Activated T-helper 17 cell treated with anti-CD3 and anti-CD28 coated beads, Interleukin-2, amount 50 U/mL, for 72 hours (primary cell): ENCODE measurements around the gene GABBR1. TPM values are rescaled to one million over a fixed set of nuclear protein-coding genes. Genes with fewer than 3 reads are reported as not detected.

Experiments
- ATAC-seq: fragments of 150-1000 bp; cut with Tn5 transposase; replicated peaks from 2 replicates; pipeline ENCODE4 v1.10.0; 2021; ENCODE audit warnings: mild to moderate bottlenecking, moderate library complexity
- H3K27ac Mint-ChIP-seq: one replicate; pipeline ENCODE4 v1.8.0; 2022; ENCODE audit warnings: mixed read lengths
- H3K27me3 Mint-ChIP-seq: one replicate; pipeline ENCODE4 v1.8.0; 2022; ENCODE audit warnings: mixed read lengths
- H3K36me3 Mint-ChIP-seq: one replicate; pipeline ENCODE4 v1.8.0; 2022; ENCODE audit warnings: low read depth, mild to moderate bottlenecking, mixed read lengths
- H3K4me1 Mint-ChIP-seq: one replicate; pipeline ENCODE4 v1.8.0; 2022; ENCODE audit warnings: mixed read lengths
- H3K4me3 Mint-ChIP-seq: one replicate; pipeline ENCODE4 v1.8.0; 2022; ENCODE audit warnings: mild to moderate bottlenecking, mixed read lengths
- H3K9me3 Mint-ChIP-seq: one replicate; pipeline ENCODE4 v1.8.0; 2022; ENCODE audit warnings: mixed read lengths
- total RNA-seq, 2 donors: library from RNA; stranded (reverse); gene quantifications; one replicate each; pipeline ENCODE4 v1.2.3, GENCODE V29; 2022

Gene GABBR1
- total RNA-seq, 2 donors from 2014 or later, result 19.3 to 46.1 TPM

DNA sequence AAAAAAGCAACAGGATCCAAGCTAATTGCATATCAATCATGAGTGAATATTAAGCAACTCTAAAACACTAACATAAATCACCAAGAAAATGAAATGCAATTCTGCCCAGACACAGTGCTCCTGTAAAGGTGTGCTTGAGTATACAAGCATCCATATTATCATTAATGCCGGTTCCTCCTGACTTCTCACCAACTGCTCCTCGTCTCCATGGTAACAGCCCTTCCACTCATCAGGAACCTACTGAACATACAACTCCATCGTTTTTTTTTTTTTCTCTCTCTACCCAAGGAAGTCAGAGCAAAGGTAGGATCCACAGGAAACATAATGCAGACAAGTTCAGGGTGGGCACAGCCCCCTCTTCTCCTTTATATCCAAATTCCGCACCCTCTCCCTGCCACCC is 12.4 kb downstream of the GABBR1 start:
- H3K4me3 Mint-ChIP-seq, result no peak overlapping the region
- H3K36me3 Mint-ChIP-seq, result peaks cover 74% of the 10 kb centered on the region
- H3K4me1 Mint-ChIP-seq, result peaks cover 4% of the 10 kb centered on the region
- no peak for ATAC-seq
- no peaks in the 10 kb centered on the region for H3K9me3 Mint-ChIP-seq
- no peaks in the 10 kb centered on the region for H3K27me3 Mint-ChIP-seq
- peak overlapping the region; percentile 48 for H3K27ac Mint-ChIP-seq

GRCh38 chr6:29619578-29620160 is 13.3 kb downstream of the GABBR1 start:
- Mint-ChIP-seq H3K27ac (peak overlapping the region; percentile 36), H3K36me3 (peaks cover 77% of the 10 kb centered on the region), H3K4me1 (no peaks in the 10 kb centered on the region), H3K27me3 (no peaks in the 10 kb centered on the region), H3K9me3 (no peaks in the 10 kb centered on the region), H3K4me3 (no peak overlapping the region)
- no peak for ATAC-seq

GRCh38 chr6:29617782-29618554 is 15.0 kb downstream of the GABBR1 start:
- Mint-ChIP-seq H3K27ac (no peak overlapping the region), H3K4me3 (no peak overlapping the region), H3K36me3 (peaks cover 83% of the 10 kb centered on the region), H3K4me1 (no peaks in the 10 kb centered on the region), H3K9me3 (no peaks in the 10 kb centered on the region), H3K27me3 (no peaks in the 10 kb centered on the region)
- no peak for ATAC-seq

DNA sequence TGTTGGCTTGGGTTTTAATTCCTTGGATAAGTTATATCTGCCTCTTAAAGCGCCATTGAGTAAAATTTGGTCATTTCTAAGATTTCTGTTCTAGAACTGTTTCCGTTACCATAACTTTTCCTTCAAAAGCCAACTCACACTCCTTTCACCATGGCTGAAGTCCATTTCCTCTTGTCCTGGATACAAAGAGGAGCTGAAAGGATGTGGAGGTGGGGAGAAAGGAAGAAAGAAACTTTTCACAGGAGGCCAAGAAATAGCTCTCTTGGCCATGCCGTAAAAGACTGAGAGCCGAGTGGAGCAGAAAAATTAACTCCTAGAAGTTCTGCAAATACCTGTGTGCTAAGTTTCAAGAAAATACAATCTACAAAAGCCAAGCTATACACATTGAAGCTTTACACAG is 21.6 kb downstream of the GABBR1 start:
- peaks cover 80% of the 10 kb centered on the region for H3K36me3 Mint-ChIP-seq
- no peaks in the 10 kb centered on the region for H3K27me3 Mint-ChIP-seq
- no peak overlapping the region for H3K27ac Mint-ChIP-seq
- H3K4me1 Mint-ChIP-seq, result no peaks in the 10 kb centered on the region
- no peaks in the 10 kb centered on the region for H3K9me3 Mint-ChIP-seq
- no peak overlapping the region for H3K4me3 Mint-ChIP-seq
- ATAC-seq, result no peak

DNA sequence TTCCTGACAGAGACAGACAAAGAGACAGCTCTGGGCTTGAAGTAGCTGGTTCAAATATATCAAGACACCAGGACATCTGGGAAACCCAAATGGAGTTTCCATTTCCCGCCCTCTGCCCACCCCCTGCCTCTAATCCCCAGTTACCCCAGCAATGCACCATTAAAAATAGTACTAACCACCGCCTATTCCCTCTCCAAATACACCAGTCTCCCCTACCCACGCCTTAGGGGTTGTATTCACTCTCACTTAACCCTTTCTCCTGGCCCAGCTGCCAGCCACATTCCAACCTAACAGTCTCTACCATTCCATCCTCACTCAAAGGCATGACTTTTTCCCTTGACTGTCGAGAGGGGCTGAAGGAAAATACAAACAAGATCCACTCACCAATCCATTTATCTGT is 22.4 kb downstream of the GABBR1 start:
- Mint-ChIP-seq H3K27ac (no peak overlapping the region), H3K36me3 (peaks cover 86% of the 10 kb centered on the region), H3K4me1 (no peaks in the 10 kb centered on the region), H3K9me3 (no peaks in the 10 kb centered on the region), H3K27me3 (no peaks in the 10 kb centered on the region), H3K4me3 (no peak overlapping the region)
- no peak for ATAC-seq

DNA sequence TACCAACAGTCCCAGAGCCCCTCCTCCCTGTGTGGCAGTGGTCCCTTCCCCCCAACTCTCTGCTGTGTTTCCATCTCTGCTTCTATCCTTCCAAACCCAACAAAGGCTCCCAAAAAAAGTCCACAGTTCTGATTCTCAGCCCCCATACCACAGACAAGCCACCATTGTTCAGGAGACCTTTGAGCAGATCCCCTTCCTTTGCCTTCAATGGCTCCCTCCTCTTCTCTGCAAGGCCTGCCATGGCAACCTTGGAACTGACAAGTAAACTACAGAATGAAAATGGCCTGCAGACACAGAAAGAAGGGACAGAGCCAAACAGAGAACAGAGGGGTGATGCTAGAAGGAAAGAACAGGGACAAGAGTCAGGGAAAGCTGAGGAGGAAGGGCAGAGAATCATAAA is 24.9 kb downstream of the GABBR1 start:
- Mint-ChIP-seq H3K9me3 (no peaks in the 10 kb centered on the region), H3K27me3 (no peaks in the 10 kb centered on the region), H3K27ac (peak overlapping the region; percentile 65), H3K4me3 (no peak overlapping the region), H3K36me3 (peaks cover 90% of the 10 kb centered on the region), H3K4me1 (no peaks in the 10 kb centered on the region)
- no peak for ATAC-seq

GRCh38 chr6:29603930-29604329 is 29.1 kb downstream of the GABBR1 start:
- Mint-ChIP-seq H3K27ac (no peak overlapping the region), H3K36me3 (peaks cover 78% of the 10 kb centered on the region), H3K9me3 (no peaks in the 10 kb centered on the region), H3K4me3 (no peak overlapping the region), H3K27me3 (no peaks in the 10 kb centered on the region), H3K4me1 (no peaks in the 10 kb centered on the region)
- ATAC-seq, result no peak

- no peak for ATAC-seq
- no peaks in the 10 kb centered on the region for H3K27me3 Mint-ChIP-seq
- no peak overlapping the region for H3K27ac Mint-ChIP-seq
- peaks cover 73% of the 10 kb centered on the region for H3K36me3 Mint-ChIP-seq
- no peaks in the 10 kb centered on the region for H3K9me3 Mint-ChIP-seq
- no peak overlapping the region for H3K4me3 Mint-ChIP-seq
- H3K4me1 Mint-ChIP-seq, result no peaks in the 10 kb centered on the region
Measured at GRCh38 chr6:29603456-29603855, 29.5 kb downstream of the GABBR1 start.

GRCh38 chr6:29602564-29603361 is 30.2 kb downstream of the GABBR1 start:
- Mint-ChIP-seq H3K4me3 (no peak overlapping the region), H3K27ac (peak overlapping the region; percentile 31), H3K9me3 (no peaks in the 10 kb centered on the region)

GRCh38 chr6:29598172-29598747 is 34.7 kb downstream of the GABBR1 start:
- H3K9me3 Mint-ChIP-seq, result no peaks in the 10 kb centered on the region
- H3K36me3 Mint-ChIP-seq, result peaks cover 24% of the 10 kb centered on the region
- H3K4me3 Mint-ChIP-seq, result no peak overlapping the region
- ATAC-seq, result no peak
- H3K27ac Mint-ChIP-seq, result no peak overlapping the region
- H3K27me3 Mint-ChIP-seq, result no peaks in the 10 kb centered on the region
- H3K4me1 Mint-ChIP-seq, result no peaks in the 10 kb centered on the region

More at GRCh38 chr6:29602564-29603361, 30.2 kb downstream of the GABBR1 start:
- H3K4me1 Mint-ChIP-seq, result no peaks in the 10 kb centered on the region
- H3K27me3 Mint-ChIP-seq, result no peaks in the 10 kb centered on the region
- ATAC-seq, result no peak
- H3K36me3 Mint-ChIP-seq, result peaks cover 66% of the 10 kb centered on the region

DNA sequence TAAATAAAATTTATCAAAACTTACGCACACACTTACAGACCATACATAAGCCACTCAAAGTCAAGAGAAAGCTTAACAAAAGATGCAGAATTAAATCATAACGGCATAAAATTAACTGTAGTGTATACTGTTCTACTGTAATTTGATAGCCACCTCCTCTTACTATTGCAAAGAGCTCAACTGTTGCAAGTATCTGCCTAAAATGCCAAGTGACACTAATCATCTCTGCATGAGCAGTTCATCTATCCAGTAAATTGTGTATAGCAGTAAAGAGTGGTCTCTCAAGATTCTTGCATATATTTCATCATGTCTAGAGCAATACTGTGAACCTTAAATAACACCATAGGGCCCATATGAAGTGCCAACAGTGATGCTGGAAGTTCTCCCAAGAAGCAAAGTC is 35.8 kb downstream of the GABBR1 start:
- ATAC-seq, result no peak
- Mint-ChIP-seq H3K4me3 (no peak overlapping the region), H3K27me3 (no peaks in the 10 kb centered on the region), H3K27ac (no peak overlapping the region), H3K36me3 (peaks cover 13% of the 10 kb centered on the region), H3K9me3 (no peaks in the 10 kb centered on the region), H3K4me1 (no peaks in the 10 kb centered on the region)

DNA sequence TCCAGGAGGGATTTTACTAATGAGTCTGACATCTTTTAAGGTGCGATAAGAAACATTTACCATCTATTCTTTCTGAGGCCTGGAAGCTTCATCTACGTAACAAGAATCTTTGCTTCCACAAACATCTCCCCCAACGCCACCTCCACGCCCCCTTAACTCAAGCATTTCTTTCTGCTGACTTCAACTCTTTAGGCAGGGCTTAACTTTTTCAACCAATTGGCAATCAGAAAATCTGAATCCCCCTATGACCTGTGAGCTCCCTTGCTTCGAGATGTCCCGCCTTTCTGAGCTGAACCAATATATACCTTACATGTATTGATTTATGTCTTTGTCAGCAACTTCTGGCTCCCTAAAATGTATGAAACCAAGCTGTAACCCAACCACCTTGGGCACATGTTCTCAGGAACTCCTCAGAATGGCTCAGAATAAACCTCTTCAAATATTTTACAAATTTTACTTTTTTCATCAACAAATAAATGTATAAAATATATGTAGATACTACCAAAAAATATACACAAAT is 36.5 kb downstream of the GABBR1 start:
- no peak for ATAC-seq
- Mint-ChIP-seq H3K9me3 (no peaks in the 10 kb centered on the region), H3K4me3 (no peak overlapping the region), H3K36me3 (peaks cover 5% of the 10 kb centered on the region), H3K27me3 (peaks cover 2% of the 10 kb centered on the region), H3K4me1 (no peaks in the 10 kb centered on the region), H3K27ac (no peak overlapping the region)

DNA sequence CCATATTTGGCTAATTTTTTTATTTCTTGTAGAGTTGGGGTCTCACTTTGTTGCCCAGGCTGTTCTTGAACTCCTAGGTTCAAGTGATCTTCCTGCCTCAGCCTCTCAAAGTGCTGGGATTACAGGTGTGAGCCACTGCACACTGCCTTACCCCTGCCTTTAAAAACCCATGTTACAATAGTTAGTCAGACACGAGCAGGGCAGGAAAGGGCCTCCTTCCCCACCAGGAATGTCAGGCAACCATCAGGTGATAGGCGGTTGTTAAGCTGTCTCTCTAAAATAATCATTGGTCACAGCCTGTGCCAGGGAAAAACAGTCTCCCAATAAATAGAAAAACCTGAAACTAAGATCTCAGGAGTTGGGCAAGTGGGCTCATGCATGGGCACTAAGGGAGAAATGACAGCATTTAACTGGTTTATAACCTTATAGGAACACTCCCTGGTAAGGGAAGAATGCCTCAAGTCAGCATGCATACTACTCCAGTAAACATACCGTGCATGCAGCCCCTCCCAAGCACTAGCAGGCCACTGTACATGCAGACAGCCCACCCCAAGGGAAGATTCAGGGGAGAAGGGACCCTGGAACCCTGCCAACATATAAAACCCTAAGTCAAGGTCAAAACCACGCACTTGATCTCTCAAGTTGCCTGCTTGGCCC is 39.7 kb downstream of the GABBR1 start:
- Mint-ChIP-seq H3K27ac (no peak overlapping the region), H3K9me3 (no peaks in the 10 kb centered on the region), H3K4me3 (no peak overlapping the region), H3K36me3 (no peaks in the 10 kb centered on the region), H3K27me3 (peaks cover 9% of the 10 kb centered on the region), H3K4me1 (no peaks in the 10 kb centered on the region)
- no peak for ATAC-seq

DNA sequence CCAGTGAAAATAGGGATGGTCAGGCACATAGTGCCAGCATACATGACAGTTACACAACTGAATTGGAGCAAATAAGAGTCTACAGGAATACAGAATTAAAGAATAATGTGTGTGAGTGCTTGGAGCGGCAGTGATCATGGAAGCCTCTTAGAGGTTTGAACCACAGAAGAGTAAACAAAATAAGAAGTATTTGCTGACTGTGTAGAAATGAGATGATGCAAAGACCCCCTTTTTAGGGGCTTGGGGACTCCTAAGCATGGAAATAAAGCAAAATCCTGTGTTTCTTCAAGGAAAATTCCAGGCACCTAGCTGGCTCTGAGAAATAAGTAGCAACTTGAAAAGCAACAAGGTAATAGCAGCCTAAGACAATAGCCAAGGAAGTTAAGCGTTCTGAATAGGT is 41.3 kb downstream of the GABBR1 start:
- no peaks in the 10 kb centered on the region for H3K4me1 Mint-ChIP-seq
- no peaks in the 10 kb centered on the region for H3K36me3 Mint-ChIP-seq
- no peak for ATAC-seq
- H3K27me3 Mint-ChIP-seq, result peaks cover 17% of the 10 kb centered on the region
- no peak overlapping the region for H3K27ac Mint-ChIP-seq
- H3K9me3 Mint-ChIP-seq, result no peaks in the 10 kb centered on the region
- no peak overlapping the region for H3K4me3 Mint-ChIP-seq
